8988T (cell line): ENCODE measurements around the gene TEX55.
"Not testable (repeated sequence)": the region's sequence is repeated elsewhere in the genome, so short reads cannot be mapped to it uniquely, and the experiment has no call there.

Experiments used
- DNase-seq: peaks from one replicate; pipeline ENCODE4 v3.0.0; 2011

The TEX55 gene

GRCh38 chr3:119145500-119146167, at the start of gene TEX55:
Gene TEX55 (plus strand): TSS chr3:119146165. CDS start chr3:119146190, 25 bp downstream.
- peak; percentile 22 for DNase-seq

DNA sequence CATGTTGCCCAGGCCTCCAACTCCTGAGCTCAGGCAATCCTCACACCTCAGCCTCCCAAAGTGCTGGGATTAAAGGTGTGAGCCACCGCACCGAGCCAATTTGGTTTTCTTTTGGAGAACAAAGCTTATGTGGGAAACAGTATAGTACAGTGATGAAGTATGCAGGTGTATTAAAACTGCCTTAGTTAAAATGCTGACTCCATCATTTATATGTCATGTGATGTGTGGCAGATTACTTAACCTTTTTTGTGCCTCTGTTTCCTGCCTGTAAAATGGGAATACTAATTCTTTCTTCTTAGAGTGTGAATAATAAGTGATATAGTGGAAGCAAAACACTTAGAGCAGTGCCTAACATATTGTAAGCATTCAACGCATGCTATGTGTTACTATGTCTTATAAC, 48.0 kb upstream of the TEX55 start:
- no peak for DNase-seq

DNA sequence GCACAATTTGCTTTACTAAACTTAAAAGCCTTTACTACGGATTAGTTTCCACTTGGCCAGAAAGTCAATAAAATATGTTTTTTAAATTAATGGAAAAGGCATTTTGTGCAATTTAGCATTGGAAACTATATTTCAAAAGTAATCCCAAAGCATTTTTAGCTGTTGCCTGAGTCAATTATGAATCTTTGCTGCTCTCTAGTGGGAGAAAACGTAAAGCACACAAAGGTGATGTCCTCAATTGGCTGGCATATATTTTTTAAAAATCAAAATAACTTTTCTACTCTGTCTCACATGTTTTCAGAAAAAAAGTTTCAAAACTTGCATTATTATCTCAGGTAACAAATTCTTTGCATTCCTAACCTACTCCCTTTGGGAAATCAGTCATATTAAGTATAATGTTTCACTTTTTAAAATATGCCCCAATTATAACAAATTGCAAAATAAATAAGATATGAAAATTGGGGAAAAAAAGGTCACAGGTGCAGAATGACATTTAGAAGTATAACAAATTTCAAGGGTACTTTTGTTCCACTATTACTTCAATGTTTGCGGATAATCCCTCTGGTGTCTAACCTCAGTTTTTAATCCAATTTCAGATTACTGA, 47.2 kb upstream of the TEX55 start:
- no peak for DNase-seq

GRCh38 chr3:119099785-119100184, 46.2 kb upstream of the TEX55 start:
- DNase-seq = no peak

GRCh38 chr3:119104031-119104430, 41.9 kb upstream of the TEX55 start:
- no peak for DNase-seq

DNA sequence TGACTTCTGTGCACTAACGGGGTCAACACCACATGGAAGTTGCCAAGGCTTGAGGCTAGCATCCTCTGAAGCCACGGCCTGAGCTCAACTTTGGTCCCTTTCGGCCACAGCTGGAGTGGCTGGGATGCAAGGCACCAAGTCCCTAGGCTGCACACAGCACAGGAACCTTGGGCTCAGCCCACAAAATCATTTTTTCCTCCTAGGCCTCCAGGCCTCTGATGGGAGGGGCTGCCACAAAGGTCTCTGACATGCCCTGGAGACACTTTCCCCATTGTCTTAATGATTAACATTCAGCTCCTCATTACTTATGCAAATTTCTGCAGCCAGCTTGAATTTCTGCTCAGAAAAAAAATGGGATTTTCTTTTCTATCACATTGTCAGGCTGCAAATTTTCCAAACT, 27.6 kb upstream of the TEX55 start:
- DNase-seq = not testable (repeated sequence)

DNA sequence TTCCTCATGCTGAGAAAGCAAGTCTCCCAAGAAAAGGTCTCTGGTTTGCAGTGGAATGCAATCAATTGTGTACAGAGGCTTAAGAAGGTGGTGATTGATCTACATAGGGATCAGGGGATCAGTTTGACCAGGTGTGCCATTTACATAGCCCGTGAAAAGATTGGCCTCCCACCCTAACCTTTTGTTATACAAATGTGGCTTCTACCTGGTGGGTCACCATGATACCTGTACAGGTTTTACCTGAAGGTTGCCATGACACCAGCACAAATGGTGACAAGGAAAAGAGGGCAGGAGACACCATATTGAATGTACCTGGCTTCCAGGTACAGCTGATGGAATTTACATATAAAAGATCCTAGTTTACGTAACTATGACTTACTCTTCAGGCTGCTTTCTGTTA, 25.5 kb upstream of the TEX55 start:
- no peak for DNase-seq

GRCh38 chr3:119122350-119122749, 23.6 kb upstream of the TEX55 start:
- DNase-seq = no peak

- DNase-seq = no peak
Observed at GRCh38 chr3:119125342-119125741, 20.6 kb upstream of the TEX55 start.

DNA sequence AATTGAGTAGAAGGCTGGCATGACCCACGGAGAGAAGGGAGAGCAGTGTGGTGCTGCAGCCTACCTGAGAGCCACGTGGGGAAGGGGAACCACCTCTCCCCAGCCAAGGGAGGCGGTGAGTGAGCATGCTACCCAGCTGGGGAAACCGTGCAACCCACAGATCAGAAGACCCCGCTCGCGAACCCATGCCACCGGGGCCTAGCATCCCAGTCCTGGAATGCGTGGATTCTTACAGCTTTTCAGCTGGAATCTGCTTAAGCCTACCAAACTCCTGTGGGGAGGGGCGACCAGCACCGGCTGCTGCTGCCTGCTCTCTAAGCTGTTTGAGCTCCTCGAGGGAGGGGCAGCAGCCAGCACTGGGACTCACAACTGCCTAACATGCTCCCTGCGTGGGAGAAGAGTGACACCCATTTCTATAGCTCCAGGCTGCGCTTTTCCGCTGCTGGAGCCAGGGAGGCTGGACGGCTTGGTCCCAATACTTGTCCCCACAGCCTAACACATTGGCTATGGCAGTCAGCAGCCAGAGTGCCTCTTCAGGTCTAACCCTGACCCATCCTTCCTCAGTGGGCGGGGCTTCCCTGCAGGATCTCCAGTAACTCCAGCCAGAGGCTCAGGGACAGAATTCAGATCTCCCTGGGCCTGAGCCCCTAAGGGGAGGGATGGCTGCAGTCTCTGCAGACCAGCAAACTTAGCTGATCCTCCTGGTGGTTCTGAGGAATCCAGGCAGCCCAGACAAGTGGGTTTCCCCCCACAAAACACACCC, 20.0 kb upstream of the TEX55 start:
- DNase-seq = no peak

DNA sequence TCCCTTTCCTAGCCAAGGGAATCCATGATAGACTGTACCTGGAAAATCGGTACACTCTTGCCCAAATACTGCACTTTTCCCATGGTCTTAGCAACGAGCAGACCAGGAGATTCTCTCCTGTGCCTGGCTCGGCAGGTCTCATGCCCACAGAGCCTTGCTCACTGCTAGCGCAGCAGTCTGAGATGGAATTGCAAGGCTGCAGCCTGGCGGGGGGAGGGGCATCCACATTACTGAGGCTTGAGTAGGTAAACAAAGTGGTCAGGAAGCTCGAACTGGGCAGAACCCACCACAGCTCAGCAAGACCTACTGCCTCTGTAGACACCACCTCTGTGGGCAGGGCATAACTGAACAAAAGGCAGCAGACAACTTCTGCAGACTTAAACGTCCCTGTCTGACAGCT, 15.7 kb upstream of the TEX55 start:
- DNase-seq = not testable (repeated sequence)

- DNase-seq = not testable (repeated sequence)
Observed at GRCh38 chr3:119132291-119132690, 13.7 kb upstream of the TEX55 start.

- not testable (repeated sequence) for DNase-seq
Observed at GRCh38 chr3:119139360-119139759, 6.6 kb upstream of the TEX55 start.

DNA sequence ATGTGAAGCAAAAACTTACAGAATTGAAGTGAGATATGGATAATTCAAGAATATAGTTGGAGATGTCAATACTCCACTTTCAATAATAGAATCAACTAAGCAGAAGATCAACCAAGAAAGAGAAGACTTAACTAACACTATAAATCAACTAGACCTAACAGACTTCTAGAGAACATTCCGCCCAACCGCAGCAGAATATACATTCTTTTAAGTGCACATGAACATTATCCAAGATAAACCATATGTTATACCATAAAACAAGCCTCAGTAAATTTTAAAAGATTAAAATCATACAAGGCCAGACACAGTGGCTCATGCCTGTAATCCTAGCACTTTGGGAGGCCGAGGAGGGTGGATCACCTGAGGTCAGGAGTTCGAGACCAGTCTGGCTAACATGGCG, 5.5 kb upstream of the TEX55 start:
- no peak for DNase-seq

GRCh38 chr3:119145128-119145499, 851 bp upstream of the TEX55 start:
- DNase-seq = no peak

DNA sequence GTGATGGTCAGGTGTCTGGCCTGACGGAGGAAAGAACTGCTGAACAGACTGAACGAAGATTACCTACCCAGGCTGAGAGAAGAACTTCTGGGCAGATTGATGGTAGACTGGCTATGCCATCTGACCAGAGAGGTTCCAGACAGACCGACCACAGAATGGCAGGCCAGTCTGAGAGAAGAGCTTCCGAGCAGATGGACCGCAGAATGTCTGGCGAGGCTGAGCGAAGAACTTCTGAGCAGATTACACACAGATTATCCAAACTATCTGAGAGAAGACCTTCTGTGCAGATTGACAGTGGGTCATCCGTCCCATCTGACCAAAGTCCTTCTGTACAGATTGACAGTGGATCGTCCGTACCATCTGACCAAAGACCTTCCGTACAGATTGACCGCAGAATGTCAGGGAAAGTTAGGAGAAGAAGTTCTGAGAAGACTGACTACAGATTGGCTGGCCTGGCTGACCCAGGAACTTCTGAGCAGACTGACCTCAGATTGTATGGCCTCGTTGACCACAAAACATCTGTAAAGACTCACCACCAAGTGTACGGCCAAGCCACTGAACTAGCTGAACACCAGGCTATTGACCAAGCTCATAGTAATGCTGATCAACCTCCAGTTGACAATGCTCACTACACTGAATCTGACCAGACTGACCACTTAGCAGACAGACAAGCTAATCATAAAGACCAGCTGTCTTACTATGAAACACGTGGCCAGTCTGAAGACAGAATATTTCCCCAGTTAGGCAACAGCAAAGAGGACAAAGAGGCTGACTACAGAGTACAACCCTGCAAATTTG, 812 bp downstream of the TEX55 start:
- DNase-seq = no peak

DNA sequence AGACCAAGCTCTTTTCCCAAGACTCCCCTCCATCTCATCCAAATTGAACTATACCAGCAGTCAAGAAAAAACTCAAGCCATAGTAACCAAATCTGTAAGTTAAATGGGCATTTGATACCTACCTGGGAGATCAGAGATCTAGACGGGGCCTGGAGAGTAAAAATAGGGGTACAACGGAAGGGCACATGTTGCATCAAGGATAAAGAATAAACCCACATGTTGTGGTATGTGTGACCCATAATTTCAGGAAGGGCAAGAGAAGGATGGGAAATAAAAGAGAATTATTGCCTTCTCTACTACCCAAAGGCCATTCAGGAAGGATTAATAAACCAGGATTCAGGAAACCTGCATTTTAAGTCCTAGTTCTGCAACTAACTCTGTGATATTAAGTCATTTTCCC, 1.5 kb downstream of the TEX55 start:
- no peak for DNase-seq

GRCh38 chr3:119148493-119149180, 2.7 kb downstream of the TEX55 start:
- no peak for DNase-seq

DNA sequence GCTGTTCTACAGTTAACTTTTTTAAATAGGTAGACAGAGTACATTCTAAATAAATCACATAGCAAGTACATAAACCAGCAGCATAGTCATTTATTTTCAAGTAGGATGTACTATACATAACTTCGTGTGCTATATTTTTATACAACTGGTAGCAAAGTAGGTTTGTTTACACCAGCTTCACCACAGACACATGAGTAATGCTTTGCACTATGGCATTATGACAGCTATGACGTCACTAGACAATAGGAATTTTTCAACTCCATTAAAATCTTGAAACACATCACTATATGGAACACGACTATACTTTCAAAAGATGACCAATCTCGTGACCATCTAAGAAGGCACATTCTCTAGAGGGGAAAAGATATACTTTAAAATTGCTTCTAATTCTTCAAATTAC, 3.5 kb downstream of the TEX55 start:
- no peak for DNase-seq

DNA sequence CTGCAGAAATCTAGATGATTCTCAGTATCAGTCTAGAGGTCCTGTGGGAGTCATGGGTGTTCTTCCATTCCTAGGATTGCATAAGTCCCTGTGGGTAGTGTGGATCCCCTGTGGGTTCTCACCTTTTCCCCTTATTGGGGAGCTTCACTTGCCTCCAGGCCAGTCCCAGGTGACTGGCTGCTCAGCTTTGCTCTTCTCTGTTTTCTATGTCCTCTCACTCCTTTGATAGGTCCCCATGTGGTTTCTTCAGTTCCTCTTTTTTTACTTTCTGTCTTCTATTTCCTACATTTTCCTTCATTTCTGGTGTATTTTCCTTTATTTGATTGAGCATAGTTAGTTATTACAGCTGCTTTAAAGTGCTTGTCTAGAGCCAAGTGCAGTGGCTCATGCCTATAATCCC, 10.9 kb downstream of the TEX55 start:
- DNase-seq = no peak

- no peak for DNase-seq
Observed at GRCh38 chr3:119157971-119158370, 12.0 kb downstream of the TEX55 start.

DNA sequence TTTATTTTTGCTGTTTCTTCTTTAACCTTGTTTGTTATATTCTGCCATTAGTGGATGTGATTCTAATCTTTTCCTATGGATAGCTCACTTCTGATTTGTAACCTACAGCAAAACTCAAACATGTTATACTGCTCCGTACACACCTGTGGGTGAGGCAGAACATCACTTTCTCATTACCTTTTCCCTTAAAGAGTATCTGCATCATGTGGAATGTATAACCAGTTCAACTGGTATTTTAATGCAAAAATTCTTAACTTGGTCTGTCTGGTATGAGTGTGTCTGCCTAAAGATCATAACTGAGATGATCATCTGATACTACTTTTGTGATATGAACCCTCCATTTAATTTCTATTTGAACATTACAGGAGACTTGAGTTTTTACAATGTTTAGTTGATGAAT, 14.4 kb downstream of the TEX55 start:
- no peak for DNase-seq

DNA sequence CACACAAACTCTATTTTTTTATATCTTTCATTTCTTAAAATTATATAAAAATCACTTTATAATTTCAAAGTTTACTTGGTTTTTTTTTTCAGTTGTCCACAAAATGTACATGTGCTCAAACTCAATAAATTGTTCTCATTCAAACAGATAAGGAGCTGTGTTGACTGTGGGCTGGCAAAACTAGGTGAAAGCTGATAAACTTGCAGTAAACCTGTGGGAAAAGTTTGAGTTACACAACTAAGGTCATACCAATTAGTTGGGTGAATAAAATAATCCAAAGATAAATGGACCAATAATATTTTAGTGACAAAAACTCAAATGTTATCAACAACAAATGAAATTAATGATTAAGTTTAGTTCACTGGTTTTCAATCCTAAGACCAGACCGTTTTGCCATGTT, 14.8 kb downstream of the TEX55 start:
- DNase-seq = no peak
